CD4-positive, alpha-beta T cell treated with Interleukin-17A for 4 hours (primary cell): ENCODE data around the gene MUC5AC.
"Not testable (repeated sequence)": the region's sequence is repeated elsewhere in the genome, so short reads cannot be mapped to it uniquely, and the experiment has no call there.

ENCODE experiments used
- DNase-seq: peaks from one replicate; pipeline ENCODE4 v3.0.0-alpha.2; 2020; ENCODE audit warnings: mixed read lengths

Gene MUC5AC

DNA sequence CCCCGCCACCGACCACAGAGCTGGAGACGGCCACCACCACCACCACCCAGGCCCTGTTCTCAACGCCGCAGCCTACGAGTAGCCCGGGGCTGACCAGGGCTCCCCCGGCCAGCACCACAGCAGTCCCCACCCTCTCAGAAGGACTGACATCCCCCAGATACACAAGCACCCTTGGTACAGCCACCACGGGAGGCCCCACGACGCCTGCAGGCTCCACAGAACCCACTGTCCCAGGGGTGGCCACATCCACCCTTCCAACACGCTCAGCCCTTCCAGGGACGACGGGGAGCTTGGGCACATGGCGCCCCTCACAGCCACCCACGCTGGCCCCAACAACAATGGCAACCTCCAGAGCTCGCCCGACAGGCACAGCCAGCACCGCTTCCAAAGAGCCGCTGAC lies 84.0 kb downstream of the MUC5AC start:
- no peak for DNase-seq

DNA sequence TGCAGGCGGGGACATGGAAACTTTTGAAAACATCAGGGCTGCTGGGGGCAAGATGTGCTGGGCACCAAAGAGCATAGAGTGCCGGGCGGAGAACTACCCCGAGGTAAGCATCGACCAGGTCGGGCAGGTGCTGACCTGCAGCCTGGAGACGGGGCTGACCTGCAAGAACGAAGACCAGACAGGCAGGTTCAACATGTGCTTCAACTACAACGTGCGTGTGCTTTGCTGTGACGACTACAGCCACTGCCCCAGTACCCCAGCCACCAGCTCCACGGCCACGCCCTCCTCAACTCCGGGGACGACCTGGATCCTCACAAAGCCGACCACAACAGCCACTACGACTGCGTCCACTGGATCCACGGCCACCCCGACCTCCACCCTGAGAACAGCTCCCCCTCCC lies 84.5 kb downstream of the MUC5AC start:
- no peak for DNase-seq

DNA sequence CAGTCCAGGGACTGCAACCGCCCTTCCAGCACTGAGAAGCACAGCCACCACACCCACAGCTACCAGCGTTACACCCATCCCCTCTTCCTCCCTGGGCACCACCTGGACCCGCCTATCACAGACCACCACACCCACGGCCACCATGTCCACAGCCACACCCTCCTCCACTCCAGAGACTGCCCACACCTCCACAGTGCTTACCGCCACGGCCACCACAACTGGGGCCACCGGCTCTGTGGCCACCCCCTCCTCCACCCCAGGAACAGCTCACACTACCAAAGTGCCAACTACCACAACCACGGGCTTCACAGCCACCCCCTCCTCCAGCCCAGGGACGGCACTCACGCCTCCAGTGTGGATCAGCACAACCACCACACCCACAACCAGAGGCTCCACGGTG lies 85.0 kb downstream of the MUC5AC start:
- DNase-seq = not testable (repeated sequence)

DNA sequence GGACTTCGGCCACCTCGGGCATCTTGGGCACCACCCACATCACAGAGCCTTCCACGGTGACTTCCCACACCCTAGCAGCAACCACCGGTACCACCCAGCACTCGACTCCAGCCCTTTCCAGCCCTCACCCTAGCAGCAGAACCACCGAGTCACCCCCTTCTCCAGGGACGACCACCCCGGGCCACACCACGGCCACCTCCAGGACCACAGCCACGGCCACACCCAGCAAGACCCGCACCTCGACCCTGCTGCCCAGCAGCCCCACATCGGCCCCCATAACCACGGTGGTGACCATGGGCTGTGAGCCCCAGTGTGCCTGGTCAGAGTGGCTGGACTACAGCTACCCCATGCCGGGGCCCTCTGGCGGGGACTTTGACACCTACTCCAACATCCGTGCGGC lies 85.8 kb downstream of the MUC5AC start:
- not testable (repeated sequence) for DNase-seq

DNA sequence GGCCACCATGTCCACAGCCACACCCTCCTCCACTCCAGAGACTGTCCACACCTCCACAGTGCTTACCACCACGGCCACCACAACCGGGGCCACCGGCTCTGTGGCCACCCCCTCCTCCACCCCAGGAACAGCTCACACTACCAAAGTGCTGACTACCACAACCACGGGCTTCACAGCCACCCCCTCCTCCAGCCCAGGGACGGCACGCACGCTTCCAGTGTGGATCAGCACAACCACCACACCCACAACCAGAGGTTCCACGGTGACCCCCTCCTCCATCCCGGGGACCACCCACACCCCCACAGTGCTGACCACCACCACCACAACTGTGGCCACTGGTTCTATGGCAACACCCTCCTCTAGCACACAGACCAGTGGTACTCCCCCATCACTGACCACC lies 86.8 kb downstream of the MUC5AC start:
- DNase-seq = not testable (repeated sequence)

DNA sequence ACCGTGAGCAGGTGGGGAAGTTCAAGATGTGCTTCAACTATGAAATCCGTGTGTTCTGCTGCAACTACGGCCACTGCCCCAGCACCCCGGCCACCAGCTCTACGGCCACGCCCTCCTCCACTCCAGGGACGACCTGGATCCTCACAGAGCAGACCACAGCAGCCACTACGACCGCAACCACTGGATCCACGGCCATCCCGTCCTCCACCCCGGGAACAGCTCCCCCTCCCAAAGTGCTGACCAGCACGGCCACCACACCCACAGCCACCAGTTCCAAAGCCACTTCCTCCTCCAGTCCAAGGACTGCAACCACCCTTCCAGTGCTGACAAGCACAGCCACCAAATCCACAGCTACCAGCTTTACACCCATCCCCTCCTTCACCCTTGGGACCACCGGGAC lies 88.0 kb downstream of the MUC5AC start:
- DNase-seq = not testable (repeated sequence)

DNA sequence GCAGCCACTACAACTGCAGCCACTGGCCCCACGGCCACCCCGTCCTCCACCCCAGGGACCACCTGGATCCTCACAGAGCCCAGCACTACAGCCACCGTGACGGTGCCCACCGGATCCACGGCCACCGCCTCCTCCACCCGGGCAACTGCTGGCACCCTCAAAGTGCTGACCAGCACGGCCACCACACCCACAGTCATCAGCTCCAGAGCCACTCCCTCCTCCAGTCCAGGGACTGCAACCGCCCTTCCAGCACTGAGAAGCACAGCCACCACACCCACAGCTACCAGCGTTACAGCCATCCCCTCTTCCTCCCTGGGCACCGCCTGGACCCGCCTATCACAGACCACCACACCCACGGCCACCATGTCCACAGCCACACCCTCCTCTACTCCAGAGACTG lies 88.5 kb downstream of the MUC5AC start:
- not testable (repeated sequence) for DNase-seq

DNA sequence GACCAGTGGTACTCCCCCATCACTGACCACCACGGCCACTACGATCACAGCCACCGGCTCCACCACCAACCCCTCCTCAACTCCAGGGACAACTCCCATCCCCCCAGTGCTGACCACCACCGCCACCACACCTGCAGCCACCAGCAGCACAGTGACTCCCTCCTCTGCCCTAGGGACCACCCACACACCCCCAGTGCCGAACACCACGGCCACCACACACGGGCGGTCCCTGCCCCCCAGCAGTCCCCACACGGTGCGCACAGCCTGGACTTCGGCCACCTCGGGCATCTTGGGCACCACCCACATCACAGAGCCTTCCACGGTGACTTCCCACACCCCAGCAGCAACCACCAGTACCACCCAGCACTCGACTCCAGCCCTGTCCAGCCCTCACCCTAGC lies 89.3 kb downstream of the MUC5AC start:
- not testable (repeated sequence) for DNase-seq

DNA sequence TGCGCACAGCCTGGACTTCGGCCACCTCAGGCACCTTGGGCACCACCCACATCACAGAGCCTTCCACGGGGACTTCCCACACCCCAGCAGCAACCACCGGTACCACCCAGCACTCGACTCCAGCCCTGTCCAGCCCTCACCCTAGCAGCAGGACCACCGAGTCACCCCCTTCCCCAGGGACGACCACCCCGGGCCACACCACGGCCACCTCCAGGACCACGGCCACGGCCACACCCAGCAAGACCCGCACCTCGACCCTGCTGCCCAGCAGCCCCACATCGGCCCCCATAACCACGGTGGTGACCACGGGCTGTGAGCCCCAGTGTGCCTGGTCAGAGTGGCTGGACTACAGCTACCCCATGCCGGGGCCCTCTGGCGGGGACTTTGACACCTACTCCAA lies 91.2 kb downstream of the MUC5AC start:
- not testable (repeated sequence) for DNase-seq

DNA sequence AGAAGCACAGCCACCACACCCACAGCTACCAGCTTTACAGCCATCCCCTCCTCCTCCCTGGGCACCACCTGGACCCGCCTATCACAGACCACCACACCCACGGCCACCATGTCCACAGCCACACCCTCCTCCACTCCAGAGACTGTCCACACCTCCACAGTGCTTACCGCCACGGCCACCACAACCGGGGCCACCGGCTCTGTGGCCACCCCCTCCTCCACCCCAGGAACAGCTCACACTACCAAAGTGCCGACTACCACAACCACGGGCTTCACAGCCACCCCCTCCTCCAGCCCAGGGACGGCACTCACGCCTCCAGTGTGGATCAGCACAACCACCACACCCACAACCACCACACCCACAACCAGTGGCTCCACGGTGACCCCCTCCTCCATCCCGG lies 92.7 kb downstream of the MUC5AC start:
- not testable (repeated sequence) for DNase-seq
